ENCODE results near the gene IL34. TPM values are rescaled to one million over a fixed set of nuclear protein-coding genes. Genes with fewer than 3 reads are reported as not detected.

Gene IL34
- polyA plus RNA-seq, 1 donor (not counting 4 experiments of a cell fraction or from before 2014, with no cell fraction given) = 0.08 TPM

DNA sequence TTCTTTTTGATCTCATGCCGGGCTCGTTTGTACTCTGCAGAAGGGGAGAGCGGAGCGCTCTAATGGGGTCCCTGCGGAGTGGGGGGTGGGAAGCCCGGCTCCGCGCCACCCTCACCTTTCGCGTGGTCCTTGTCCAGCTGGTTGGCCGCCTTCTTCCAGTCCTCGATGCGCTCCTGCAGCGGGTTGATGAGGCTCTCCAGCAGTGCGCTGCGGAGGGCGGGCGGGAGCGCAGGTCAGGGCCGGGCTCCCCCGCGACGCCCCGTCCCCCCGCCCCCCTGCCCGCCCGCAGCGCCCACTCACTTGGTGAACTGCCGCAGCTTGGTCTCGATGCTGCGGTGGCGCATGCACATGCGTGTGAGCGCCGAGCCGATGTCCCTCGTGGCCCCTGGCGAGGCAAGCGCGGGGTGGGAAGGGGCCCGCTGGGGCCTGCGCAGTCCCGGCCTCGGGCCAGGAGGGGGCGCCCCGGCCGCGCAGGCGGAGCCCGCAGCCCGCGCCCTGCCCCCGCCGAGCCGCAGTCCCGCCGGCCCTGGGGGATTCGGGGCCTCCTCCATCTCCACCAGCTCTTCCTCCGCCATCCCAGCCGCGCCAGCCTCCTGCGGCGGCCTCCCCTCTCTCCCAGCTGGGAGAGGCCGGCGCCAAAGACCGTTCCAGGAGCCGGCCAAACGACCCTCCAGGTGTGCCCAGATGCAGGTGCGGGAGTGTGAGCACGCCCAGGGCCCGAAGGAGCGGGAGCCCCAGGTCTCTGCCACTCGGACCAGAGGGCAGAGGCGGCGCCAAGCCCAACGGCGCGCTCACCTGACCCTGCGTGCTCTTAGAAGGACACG lies 33.5 kb downstream of the IL34 start:
- Histone ChIP-seq H3K79me2 (ENCODE audit: control insufficient read depth, insufficient read depth, low read length) (peaks cover 46% of the 10 kb centered on the region), H3K4me3 (ENCODE audit: control insufficient read depth in 2 of 3, extremely low read depth in 1 of 3, insufficient read depth in 2 of 3, low read depth in 1 of 3, low read length in 3 of 3) (no peak overlapping the region), H3K9me1 (ENCODE audit: control insufficient read depth, extremely low read depth, insufficient read depth, low read length) (no peaks in the 10 kb centered on the region), H3K4me1 (ENCODE audit: control insufficient read depth, extremely low read depth, insufficient read depth, low read length) (peaks cover 36% of the 10 kb centered on the region), H3K9ac (ENCODE audit: control insufficient read depth, extremely low read depth, insufficient read depth, low read length) (no peak overlapping the region), H3K9me3 (ENCODE audit: control insufficient read depth, low read depth, low read length) (no peaks in the 10 kb centered on the region), H3K27me3 (ENCODE audit: control insufficient read depth, extremely low read depth, insufficient read depth, low read length) (no peaks in the 10 kb centered on the region), H4K20me1 (ENCODE audit: control insufficient read depth, extremely low read depth, insufficient read depth, low read length) (peaks cover 6% of the 10 kb centered on the region), H3K27ac (ENCODE audit: control insufficient read depth, insufficient read depth, low read length) (no peak overlapping the region), H2AFZ (ENCODE audit: control insufficient read depth, low read length) (no peak overlapping the region), H3K36me3 (ENCODE audit: control insufficient read depth in 2 of 2, extremely low read depth in 1 of 2, insufficient read depth in 2 of 2, low read length in 2 of 2) (peaks cover 27 to 28% of the 10 kb centered on the region in 2 experiments), H3K4me2 (ENCODE audit: control insufficient read depth, extremely low read depth, insufficient read depth, low read depth, low read length) (no peak overlapping the region)
- no peak for TF ChIP-seq EZH2 (IDR thresholded peaks at IDR 0.05; ENCODE audit: low read length)
- TF ChIP-seq, protein P1, sequence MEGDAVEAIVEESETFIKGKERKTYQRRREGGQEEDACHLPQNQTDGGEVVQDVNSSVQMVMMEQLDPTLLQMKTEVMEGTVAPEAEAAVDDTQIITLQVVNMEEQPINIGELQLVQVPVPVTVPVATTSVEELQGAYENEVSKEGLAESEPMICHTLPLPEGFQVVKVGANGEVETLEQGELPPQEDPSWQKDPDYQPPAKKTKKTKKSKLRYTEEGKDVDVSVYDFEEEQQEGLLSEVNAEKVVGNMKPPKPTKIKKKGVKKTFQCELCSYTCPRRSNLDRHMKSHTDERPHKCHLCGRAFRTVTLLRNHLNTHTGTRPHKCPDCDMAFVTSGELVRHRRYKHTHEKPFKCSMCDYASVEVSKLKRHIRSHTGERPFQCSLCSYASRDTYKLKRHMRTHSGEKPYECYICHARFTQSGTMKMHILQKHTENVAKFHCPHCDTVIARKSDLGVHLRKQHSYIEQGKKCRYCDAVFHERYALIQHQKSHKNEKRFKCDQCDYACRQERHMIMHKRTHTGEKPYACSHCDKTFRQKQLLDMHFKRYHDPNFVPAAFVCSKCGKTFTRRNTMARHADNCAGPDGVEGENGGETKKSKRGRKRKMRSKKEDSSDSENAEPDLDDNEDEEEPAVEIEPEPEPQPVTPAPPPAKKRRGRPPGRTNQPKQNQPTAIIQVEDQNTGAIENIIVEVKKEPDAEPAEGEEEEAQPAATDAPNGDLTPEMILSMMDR (optimal IDR thresholded peaks at IDR 0.05 in 1 of 3, IDR thresholded peaks at IDR 0.05 in 1 of 3, conservative IDR thresholded peaks at IDR 0.05 in 1 of 3; ENCODE audit: extremely low read depth in 1 of 3, insufficient read depth in 2 of 3, low read length in 3 of 3) = peak in 1 of 3 experiments; percentile 58
- FAIRE-seq (no peak), DNase-seq (ENCODE audit: low read depth, low spot score) (no peak)
- dilution Hi-C loops (cut with MboI; ENCODE audit: extremely low pct_ligation_motif_present, low sequenced_read_pairs) = no loop called here

DNA sequence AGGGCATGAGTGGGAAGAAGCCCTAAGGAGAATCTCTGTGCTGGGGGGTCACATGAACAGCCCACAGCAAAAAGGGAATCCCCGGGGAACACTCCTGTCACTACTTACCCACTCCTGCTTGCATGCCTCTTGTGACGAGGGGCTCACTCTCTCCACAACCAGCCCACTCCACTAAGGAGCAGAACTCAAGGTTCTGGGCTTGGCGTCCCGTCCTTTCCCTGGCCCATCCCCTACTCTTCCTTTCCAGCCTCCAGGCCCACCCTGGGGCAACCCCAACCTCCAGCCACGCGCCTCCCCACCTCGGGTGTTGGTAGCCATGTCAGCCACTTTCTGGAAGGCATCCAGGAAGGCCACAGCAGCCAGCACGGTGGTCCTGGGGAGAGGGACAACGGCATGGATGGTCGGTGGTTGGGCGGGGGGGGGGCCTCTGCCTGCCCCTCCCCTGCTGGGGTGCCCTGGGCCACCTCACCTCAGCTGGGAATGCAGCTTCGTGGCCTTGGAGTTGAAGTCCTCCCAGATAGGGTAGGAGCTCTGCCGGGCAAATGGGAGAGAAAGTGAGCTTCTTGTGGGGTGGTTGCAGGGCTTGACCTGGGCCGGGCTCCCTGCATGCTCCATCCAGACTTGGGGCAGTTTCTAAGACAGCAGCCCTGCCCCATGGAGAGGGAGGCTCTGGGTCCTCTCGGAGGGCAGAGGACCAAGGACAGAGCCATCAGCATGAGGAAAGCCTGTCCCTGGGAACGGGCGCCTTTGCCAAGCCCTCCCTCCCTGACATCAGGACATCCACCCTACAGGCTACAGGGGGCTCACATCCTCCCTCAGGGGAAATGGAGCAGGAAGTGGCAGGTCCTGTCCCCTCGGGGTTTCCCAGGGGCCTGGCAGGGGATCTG lies 34.4 kb downstream of the IL34 start:
- peaks cover 51% of the 10 kb centered on the region for H3K79me2 ChIP-seq (ENCODE audit: control insufficient read depth, insufficient read depth, low read length)
- no peak overlapping the region for H2AFZ ChIP-seq (ENCODE audit: control insufficient read depth, low read length)
- H3K27me3 ChIP-seq (ENCODE audit: control insufficient read depth, extremely low read depth, insufficient read depth, low read length) = no peaks in the 10 kb centered on the region
- H3K4me2 ChIP-seq (ENCODE audit: control insufficient read depth, extremely low read depth, insufficient read depth, low read depth, low read length) = no peak overlapping the region
- dilution Hi-C loops (cut with MboI; ENCODE audit: extremely low pct_ligation_motif_present, low sequenced_read_pairs) = no loop called here
- no peak overlapping the region for H3K27ac ChIP-seq (ENCODE audit: control insufficient read depth, insufficient read depth, low read length)
- peaks cover 25 to 28% of the 10 kb centered on the region in 2 experiments for H3K36me3 ChIP-seq (ENCODE audit: control insufficient read depth in 2 of 2, extremely low read depth in 1 of 2, insufficient read depth in 2 of 2, low read length in 2 of 2)
- H3K9ac ChIP-seq (ENCODE audit: control insufficient read depth, extremely low read depth, insufficient read depth, low read length) = no peak overlapping the region
- no peak for TF ChIP-seq EZH2 (IDR thresholded peaks at IDR 0.05; ENCODE audit: low read length)
- TF ChIP-seq, protein P1 (optimal IDR thresholded peaks at IDR 0.05 in 1 of 3, IDR thresholded peaks at IDR 0.05 in 1 of 3, conservative IDR thresholded peaks at IDR 0.05 in 1 of 3; ENCODE audit: extremely low read depth in 1 of 3, insufficient read depth in 2 of 3, low read length in 3 of 3) = no peak
- H3K4me3 ChIP-seq (ENCODE audit: control insufficient read depth in 2 of 3, extremely low read depth in 1 of 3, insufficient read depth in 2 of 3, low read depth in 1 of 3, low read length in 3 of 3) = no peak overlapping the region
- H3K9me3 ChIP-seq (ENCODE audit: control insufficient read depth, low read depth, low read length) = no peaks in the 10 kb centered on the region
- H3K9me1 ChIP-seq (ENCODE audit: control insufficient read depth, extremely low read depth, insufficient read depth, low read length) = no peaks in the 10 kb centered on the region
- H4K20me1 ChIP-seq (ENCODE audit: control insufficient read depth, extremely low read depth, insufficient read depth, low read length) = peaks cover 6% of the 10 kb centered on the region
- no peak for FAIRE-seq
- no peak for DNase-seq (ENCODE audit: low read depth, low spot score)
- peaks cover 36% of the 10 kb centered on the region for H3K4me1 ChIP-seq (ENCODE audit: control insufficient read depth, extremely low read depth, insufficient read depth, low read length)
